COR-L47 (cell line): ENCODE measurements around the gene PALB2.

Experiments used
- DNase-seq: peaks from one replicate; lab custom pipeline; 2025; lab: John Stamatoyannopoulos, UW

PALB2 gene

GRCh38 chr16:23640931-23641765, at the start of gene PALB2, which contains the start of gene DCTN5:
TSS of gene PALB2 (minus strand) at chr16:23641310. CDS start at chr16:23641157, 153 bp downstream.
TSS of gene DCTN5 (plus strand) at chr16:23641466. CDS start at chr16:23641543, 77 bp downstream.
- DNase-seq: peak; percentile 86

GRCh38 chr16:23689442-23690187, 48.5 kb upstream of the PALB2 start:
- DNase-seq: no peak

- DNase-seq: no peak
Observed at GRCh38 chr16:23687034-23687808, 46.1 kb upstream of the PALB2 start.

DNA sequence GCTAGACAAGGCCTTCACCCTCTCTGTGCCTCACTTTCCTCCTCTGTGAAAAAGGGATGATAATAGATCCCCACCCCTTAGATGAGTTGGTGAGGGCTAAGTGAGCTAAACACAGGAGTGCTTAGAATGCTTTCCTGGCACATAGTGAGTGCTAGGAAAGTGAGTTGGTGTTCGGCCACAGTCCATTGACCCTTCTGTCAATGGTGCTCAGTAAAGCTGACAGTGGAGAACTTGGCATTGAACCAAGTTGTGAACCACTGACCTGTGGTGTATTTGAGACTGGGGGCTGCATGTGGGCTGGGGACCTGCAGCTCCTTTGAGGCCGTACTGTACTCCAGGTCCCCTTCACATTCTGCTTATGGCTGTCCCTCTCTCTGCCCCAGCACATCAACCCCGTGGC, 42.4 kb upstream of the PALB2 start:
- DNase-seq: no peak

GRCh38 chr16:23682181-23682580, 41.1 kb upstream of the PALB2 start:
- DNase-seq: no peak

DNA sequence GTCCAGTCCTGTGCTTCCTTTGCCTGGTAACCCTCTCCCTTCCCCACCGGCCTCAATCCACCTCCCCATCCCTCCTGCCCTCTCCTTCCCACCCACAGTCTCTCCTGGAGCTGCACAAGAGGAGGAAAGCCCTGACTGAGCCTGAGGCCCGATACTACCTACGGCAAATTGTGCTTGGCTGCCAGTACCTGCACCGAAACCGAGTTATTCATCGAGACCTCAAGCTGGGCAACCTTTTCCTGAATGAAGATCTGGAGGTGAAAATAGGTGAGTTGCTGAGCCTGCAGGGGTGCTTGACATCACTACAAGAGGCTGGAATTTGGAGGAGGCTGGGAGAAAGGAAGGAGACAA, 38.9 kb upstream of the PALB2 start:
- no peak for DNase-seq

GRCh38 chr16:23679274-23679985, 38.3 kb upstream of the PALB2 start:
- peak; percentile 1 for DNase-seq

- peak; percentile 81 for DNase-seq
Observed at GRCh38 chr16:23678430-23679273, 37.5 kb upstream of the PALB2 start, which contains the start of gene PLK1. TSS of gene PLK1 (plus strand) at chr16:23678889. CDS start at chr16:23678933, 44 bp downstream.

GRCh38 chr16:23676924-23677480, 35.9 kb upstream of the PALB2 start:
- DNase-seq: no peak

GRCh38 chr16:23673971-23674614, 33.0 kb upstream of the PALB2 start:
- DNase-seq: no peak

- DNase-seq: no peak
Observed at GRCh38 chr16:23670137-23670776, 29.1 kb upstream of the PALB2 start.

GRCh38 chr16:23668873-23669272, 27.8 kb upstream of the PALB2 start:
- DNase-seq: no peak

- DNase-seq: no peak
Observed at GRCh38 chr16:23668225-23668624, 27.1 kb upstream of the PALB2 start.

DNA sequence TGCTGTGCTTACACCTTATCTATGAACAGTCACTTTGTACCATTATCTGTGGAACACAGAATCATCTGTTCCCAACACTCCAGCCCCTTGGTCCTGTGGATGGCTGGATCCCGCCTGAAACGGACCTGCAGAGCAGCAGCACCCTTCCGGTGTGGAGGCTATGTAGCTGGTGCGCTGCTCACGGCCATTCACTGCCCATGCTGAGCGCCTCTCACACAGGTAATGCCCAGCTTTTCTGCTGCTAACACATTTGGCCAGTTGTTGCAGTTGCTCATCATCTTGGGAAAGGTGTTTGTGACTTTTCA, 26.2 kb upstream of the PALB2 start:
- DNase-seq: no peak

GRCh38 chr16:23666571-23667354, 25.7 kb upstream of the PALB2 start:
- DNase-seq: no peak

DNA sequence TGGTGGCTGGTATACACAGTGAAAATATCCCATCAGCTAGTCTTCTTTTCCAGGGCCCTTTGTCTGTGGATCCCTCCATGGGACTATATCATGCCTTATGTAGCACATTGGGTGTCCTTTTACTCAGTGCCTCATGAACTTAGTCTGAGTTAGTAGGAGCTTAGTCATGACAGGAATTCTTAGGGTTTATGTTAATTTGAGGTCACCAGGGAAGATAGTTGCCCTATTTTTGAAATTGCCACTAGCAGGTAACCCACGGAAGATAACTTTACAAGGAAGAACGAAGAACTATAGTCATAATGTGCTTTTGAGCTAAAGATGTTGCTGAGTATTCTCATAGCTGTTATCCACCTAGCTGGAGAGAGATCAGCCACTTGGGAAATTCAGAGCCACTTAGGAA, 22.8 kb upstream of the PALB2 start:
- DNase-seq: no peak

- no peak for DNase-seq
Observed at GRCh38 chr16:23651943-23652468, 10.9 kb upstream of the PALB2 start.

DNA sequence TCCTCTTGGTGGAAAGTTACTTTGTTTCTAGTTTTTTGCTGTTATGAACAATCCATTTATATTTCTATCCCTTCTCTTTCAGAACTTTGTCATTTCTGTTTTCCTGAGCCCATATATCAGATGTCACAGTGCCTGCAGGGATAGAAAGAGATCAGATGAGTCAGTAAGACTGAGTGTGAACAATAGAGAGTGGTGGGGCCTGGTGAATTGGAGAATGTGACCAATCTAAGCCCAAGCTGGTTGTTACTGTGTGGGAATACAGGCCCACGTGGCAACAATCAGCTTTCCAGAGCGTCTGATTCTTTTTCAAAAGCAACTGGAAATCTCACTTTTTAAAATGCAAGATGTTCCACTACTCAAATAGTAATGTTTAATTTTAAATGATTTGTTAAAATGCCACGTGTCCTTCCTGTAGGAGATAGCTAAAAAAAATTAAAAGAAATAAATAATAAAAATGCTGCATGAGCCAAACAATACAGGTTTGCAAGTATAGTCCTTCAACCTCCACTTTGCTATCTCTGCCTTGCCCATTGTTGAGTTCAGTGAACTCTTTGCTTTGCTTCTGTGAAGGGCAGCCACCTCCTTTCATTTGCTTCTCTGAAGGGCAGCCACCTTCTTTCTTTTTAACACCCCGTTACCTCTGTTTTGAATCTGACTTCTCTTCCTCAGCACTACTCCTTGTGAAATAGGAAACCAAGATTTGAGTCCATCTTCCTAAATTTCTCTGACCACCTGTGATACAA, 9.7 kb upstream of the PALB2 start:
- no peak for DNase-seq
